Stimulated activated CD8-positive, alpha-beta memory T cell treated with anti-CD3 and anti-CD28 coated beads, Interleukin-12 subunit alpha, Interleukin-12 subunit beta, amount 100 ng/mL, for 24 hours (primary cell): ENCODE data around the gene MGST1.
"Not testable (repeated sequence)": the region's sequence is repeated elsewhere in the genome, so short reads cannot be mapped to it uniquely, and the experiment has no call there.

ENCODE experiments used
- DNase-seq: peaks from one replicate; pipeline ENCODE4 v3.0.0-alpha.2; 2020; ENCODE audit errors: extremely low read depth

MGST1 gene

DNA sequence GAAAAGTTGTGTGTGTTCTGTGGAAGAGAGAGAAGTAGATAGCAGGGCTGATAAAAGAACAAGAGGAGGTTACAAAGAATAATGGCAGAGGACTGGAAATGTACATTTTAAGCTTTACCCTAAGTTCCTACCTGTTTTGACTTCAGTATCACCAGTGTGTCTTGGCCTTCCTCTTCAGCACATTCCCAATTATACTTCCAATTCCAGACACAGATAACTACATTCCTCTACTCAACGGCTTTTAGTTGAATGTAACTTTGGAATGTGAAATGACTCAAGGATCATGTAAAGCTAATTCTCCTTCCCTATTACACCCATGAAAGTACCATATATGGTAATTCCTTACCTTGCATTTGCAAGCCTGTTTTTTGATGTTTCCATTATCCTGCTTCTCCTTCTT lies 5.0 kb downstream of the MGST1 start:
- DNase-seq = no peak

GRCh38 chr12:16358878-16359277 lies 11.4 kb downstream of the MGST1 start:
- DNase-seq = no peak

DNA sequence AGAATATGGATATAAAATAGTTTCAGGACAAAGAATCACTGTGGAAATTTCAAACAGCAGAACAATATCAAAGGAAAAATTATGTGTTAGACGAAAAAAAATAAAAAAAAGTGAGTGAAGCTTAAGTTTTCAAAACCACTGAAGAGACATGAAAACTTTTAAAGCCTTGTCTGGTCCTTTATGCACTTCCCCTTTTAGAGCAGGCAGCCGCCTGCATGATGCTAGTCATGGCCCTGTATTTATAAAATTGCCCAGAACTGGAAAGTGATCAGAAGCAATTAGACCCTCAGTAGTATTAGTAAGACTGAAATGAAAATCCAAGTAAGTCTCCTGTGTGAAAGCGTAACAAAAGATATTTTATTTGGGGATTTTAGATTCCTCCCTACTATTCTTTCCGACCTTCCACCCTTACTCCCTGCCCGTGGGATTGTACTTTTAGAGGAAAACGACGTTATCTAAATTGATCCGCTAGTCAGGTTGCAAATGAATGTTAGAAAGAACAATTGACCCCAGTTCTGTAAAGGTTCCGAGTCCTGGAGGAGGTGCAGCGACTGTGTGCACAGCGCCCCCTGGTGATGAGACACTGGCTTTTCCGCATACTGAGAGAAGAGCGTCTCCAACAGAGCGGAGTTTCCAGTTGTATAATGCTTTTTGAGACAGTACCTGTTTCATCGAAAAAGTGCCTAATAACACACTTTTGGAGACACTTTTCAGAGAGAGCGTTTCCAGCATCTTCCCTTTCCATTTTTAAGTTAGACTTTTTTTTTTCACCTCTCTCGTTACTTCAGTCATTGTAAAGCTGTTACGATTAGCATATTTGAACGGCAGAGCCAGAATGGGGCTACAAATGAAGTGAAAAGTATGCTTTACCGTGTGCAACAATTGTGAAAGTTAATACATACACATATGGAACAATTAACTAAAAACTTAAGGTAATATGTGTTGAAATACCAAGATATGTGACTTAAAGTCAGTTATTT lies 12.4 kb downstream of the MGST1 start:
- no peak for DNase-seq

GRCh38 chr12:16361142-16361783 lies 13.8 kb downstream of the MGST1 start:
- DNase-seq = no peak

- DNase-seq = no peak
These were observed 15.1 kb downstream of the MGST1 start for GRCh38 chr12:16362550-16362949.

DNA sequence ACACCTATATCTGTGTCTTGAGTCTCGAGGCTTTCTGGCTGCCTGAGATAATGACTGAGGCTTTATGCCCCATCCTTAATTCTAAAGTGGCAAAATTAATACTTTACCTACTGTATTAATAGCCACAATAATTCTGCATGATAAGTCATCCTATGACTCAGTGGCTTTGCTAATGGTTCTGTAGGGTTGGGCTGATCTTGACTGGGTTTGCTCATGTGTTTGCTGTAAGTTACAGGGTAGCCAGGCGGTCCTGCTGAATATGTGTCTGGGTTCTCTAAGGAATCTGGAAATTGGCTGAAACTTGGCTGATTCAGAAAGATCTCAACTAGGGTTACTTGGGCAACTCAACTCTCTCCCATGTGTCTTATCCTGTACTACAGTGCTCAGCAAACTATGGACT lies 21.7 kb downstream of the MGST1 start:
- no peak for DNase-seq

GRCh38 chr12:16370096-16370495 lies 22.7 kb downstream of the MGST1 start:
- DNase-seq = no peak

GRCh38 chr12:16382652-16383312 lies 35.3 kb downstream of the MGST1 start:
- DNase-seq = not testable (repeated sequence)

DNA sequence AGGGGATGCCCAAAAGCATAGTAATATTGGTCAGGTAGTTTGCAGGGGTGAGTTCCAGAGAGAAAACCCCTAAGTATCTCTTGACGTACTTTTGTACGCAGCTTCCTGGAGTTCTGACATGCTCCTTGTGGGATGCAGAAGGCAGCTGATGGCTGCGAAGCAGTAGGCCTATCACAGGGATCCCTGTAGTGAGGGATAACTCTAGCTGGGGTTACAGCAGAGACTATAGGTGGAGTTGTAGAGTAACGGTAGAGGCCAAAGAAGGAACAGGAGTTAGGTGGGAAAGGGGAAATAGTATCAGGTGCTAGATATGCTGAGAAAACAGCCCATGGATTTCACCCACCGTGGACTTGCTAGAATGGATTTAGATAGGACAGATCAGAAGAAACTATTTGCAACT lies 37.3 kb downstream of the MGST1 start:
- DNase-seq = no peak

- DNase-seq = no peak
These were observed 38.6 kb downstream of the MGST1 start for GRCh38 chr12:16385782-16386646.

DNA sequence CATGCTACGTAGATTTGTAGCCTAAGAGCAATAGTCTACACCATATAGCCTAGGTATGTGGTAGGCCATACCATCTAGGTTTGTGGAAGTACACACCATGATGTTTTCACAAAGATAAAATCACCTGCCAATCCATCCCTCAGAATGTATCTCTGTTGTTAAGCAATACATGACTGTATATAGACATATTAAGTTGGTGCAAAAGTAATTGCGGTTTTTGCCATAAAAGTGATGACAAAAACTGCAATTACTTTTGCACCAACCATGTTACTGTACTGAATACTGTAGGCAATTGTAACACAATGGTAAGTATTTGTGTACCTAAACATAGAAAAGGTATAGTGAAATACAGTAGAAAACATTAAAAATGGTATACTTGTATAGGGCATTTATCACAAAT lies 40.5 kb downstream of the MGST1 start:
- DNase-seq = no peak

- DNase-seq = no peak
These were observed 42.1 kb downstream of the MGST1 start for GRCh38 chr12:16389594-16389993.

DNA sequence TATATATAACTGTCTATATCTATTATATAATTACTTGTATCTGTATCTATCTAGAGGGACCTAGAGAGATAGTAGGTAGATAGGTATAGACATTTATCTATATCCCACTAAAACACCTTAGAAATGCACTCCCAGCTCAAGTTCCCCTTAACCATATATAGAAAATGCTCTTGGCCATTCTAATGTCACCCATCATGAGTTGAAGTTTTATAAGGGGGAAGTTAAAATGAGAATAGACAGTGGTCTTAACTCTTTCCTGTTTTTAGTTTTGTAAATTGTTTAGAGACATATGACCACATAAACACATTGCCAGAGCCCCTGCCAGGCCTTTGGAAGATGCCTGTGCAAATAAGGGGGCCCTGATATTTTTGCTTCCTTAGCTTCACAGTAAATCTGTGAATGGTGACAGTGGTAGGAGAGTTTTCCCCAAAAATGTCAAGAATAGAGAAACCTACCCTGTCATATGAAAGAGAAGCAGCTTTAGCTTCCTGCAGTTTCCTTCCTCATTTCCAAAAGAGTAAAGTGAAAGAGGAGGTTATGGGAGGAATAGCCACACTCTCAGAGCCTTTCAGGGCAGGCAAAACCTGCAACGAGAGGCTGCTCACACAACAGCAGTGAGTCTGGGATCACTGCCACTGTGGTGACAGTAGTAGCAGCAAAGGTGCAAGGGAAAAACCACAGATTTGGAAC lies 45.5 kb downstream of the MGST1 start:
- DNase-seq = no peak

GRCh38 chr12:16399101-16399500 lies 51.7 kb downstream of the MGST1 start:
- DNase-seq = no peak

DNA sequence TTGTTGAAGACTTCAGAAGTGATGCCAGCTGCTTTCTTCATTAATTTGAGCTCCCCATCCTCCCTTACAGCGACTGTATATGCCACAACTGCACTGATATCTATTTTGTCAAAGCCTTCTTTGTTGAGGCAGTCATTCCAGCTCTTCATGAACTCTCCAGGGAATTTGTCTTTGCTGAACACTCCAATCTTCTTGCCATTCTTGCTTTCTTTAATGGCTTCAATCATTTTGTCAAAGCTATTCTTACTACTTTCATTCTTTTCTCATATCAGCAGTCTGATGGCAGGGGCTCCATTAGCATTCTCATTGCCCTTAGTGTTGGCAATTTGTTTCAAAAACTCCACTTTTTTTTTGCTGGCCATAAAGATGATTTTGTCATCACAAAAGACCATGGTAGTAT lies 54.4 kb downstream of the MGST1 start:
- DNase-seq = not testable (repeated sequence)

DNA sequence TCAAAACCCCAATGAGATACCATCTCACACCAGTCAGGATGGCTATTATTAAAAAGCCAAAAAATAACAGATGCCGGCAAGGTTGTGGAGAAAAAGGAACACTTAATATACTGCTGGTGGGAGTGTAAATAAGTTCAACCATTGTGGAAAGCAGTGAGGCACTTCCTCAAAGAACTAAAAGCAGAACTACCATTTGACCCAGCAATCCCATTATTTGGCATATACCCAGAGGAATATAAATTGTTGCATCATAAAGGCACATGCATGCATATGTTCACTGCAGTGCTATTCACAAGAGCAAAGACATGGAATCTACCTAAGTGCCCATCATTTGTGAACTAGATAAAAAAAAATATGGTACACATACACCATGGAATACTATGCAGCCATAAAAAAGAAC lies 59.9 kb downstream of the MGST1 start:
- no peak for DNase-seq
